ENCODE measurements around the gene DNAJA1.

DNA sequence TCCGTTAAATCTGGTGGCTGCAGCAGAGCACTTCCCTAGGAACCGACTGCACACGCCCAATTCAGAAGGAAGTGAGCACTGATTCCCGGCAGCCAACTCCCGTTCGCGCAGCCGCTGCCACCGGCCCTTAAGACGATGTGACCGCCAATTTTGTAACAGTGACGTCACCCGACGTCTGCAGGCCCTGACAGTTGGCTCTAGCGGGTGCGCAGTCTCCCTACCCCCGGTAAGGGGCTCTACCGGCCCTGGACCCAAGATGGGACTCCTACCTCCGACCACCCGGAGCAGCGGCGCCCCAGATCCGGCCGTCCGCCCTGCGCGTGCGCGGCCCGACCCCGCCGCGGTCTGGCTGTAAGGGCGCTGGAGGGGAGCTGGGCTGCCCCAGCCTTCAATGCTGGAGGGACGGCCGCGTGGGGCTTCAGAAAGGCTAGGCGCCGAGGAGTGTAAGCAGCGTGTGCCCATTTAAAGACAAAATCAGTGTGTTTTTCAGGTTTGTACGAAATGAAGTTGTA is 19.1 kb downstream of the DNAJA1 start:
- TF ChIP-seq CTCF (IDR thresholded peaks at IDR 0.05), result no peak
- peak; percentile 48 for TF ChIP-seq EZH2 (IDR thresholded peaks at IDR 0.05)
- TF ChIP-seq EZH2phosphoT487 (IDR thresholded peaks at IDR 0.05), result peak; percentile 38

Data from neural progenitor cell (in vitro differentiated cells).